CD14-positive monocyte (primary cell): ENCODE measurements around the gene WNT10A. TPM values are rescaled to one million over a fixed set of nuclear protein-coding genes. Genes with fewer than 3 reads are reported as not detected.

Experiments
- polyA plus RNA-seq, 3 donors: library from polyadenylated mRNA; depleted of rRNA in 1 of 3; unstranded in 2 of 3; stranded (reverse) in 1 of 3; fragments of 300-500 nt in 2 of 3; fragments of >200 nt in 1 of 3; fragmentation: Illumina TruSeq in 2 of 3; gene quantifications; 1 replicate in 2 of 3; 2 replicates in 1 of 3; pipeline ENCODE4 v1.2.3, GENCODE V29; 2012 to 2021
- small RNA-seq: library from RNA; depleted of rRNA; stranded (forward); fragments of <200 nt; gene quantifications from one replicate; pipeline ENCODE3, GENCODE V24; 2012; ENCODE audit warnings: low read depth; ENCODE audit not compliant: insufficient read length

Gene WNT10A
- polyA plus RNA-seq, 3 donors: 0.04 TPM; not detected in 2

Small RNAs within 50 kb of the gene (small RNA-seq; reads per million reads assigned to genes)
- not detected for gene RNU6-642P

Other genes starting within 250 kb of the WNT10A start
- 10 to 100 TPM in 1 of 3 donors, 1 to 10 TPM in 1, under 1 TPM in 1; 0.72 to 15.6 (median 3.3) TPM for gene ZNF142, start 221.2 kb upstream of the WNT10A start, polyA plus RNA-seq
- 10 to 100 TPM; 10.5 to 42.9 (median 12.3) TPM for gene BCS1L, start 221.2 kb upstream of the WNT10A start, polyA plus RNA-seq
- gene RNF25, start 208.8 kb upstream of the WNT10A start, polyA plus RNA-seq: 10 to 100 TPM; 10.7 to 20.3 (median 12.9) TPM
- 10 to 100 TPM in 1 of 3 donors, 1 to 10 TPM in 2; 1.3 to 36.2 (median 3.3) TPM for gene STK36, start 208.8 kb upstream of the WNT10A start, polyA plus RNA-seq
- 10 to 100 TPM; 13.5 to 90.2 (median 16.3) TPM for gene TTLL4, start 170.0 kb upstream of the WNT10A start, polyA plus RNA-seq
- 100 to 1,000 TPM; 151 to 218 (median 214) TPM for gene CYP27A1, start 98.7 kb upstream of the WNT10A start, polyA plus RNA-seq
- not detected for gene PRKAG3, start 49.0 kb upstream of the WNT10A start, polyA plus RNA-seq
- gene WNT6, start 21.0 kb upstream of the WNT10A start, polyA plus RNA-seq: under 1 TPM; 0.27 to 0.65 (median 0.37) TPM
- gene CDK5R2, start 78.8 kb downstream of the WNT10A start, polyA plus RNA-seq: not detected
- gene FEV, start 104.3 kb downstream of the WNT10A start, polyA plus RNA-seq: not detected
- not detected for gene CRYBA2, start 112.6 kb downstream of the WNT10A start, polyA plus RNA-seq
- not detected for gene CFAP65, start 160.7 kb downstream of the WNT10A start, polyA plus RNA-seq
- gene IHH, start 180.1 kb downstream of the WNT10A start, polyA plus RNA-seq: not detected